ACHN (cell line): Measurements from ENCODE around the gene KLF5.

ENCODE experiments used
- DNase-seq: peaks from one replicate; pipeline ENCODE4 v3.0.0-alpha.2; 2015
- in situ Hi-C: cut with HindIII; loops from 2 replicates; pipeline ENCODE4 v1.10.0; 2017; ENCODE audit warnings: low sequenced_read_pairs, low pct_ligation_motif_present, low pct_unique_long_range_greater_than_20kb

The KLF5 gene

GRCh38 chr13:73057284-73058063 is 1.3 kb upstream of the KLF5 start:
- peak; percentile 10 for DNase-seq
- in situ Hi-C loops = no loop called here

GRCh38 chr13:73058064-73058313 is 816 bp upstream of the KLF5 start:
- in situ Hi-C loops = no loop called here
- no peak for DNase-seq

- no peak for DNase-seq
- in situ Hi-C loops = no loop called here
Observed at GRCh38 chr13:73058432-73058735, 421 bp upstream of the KLF5 start.

GRCh38 chr13:73059460-73060250 is 850 bp downstream of the KLF5 start:
- in situ Hi-C loops = no loop called here
- DNase-seq = peak; percentile 46

- peak; percentile 53 for DNase-seq
- in situ Hi-C loops = no loop called here
Observed at GRCh38 chr13:73060251-73061160, 1.7 kb downstream of the KLF5 start.

- in situ Hi-C loops = no loop called here
- DNase-seq = no peak
Observed at GRCh38 chr13:73061473-73061872, 2.7 kb downstream of the KLF5 start.

GRCh38 chr13:73061876-73062275 is 3.1 kb downstream of the KLF5 start:
- no peak for DNase-seq
- in situ Hi-C loops = no loop called here

- no peak for DNase-seq
- in situ Hi-C loops = no loop called here
Observed at GRCh38 chr13:73062468-73062867, 3.7 kb downstream of the KLF5 start.

GRCh38 chr13:73063166-73063565 is 4.4 kb downstream of the KLF5 start:
- no peak for DNase-seq
- in situ Hi-C loops = no loop called here

- in situ Hi-C loops = no loop called here
- no peak for DNase-seq
Observed at GRCh38 chr13:73065036-73065435, 6.2 kb downstream of the KLF5 start.

GRCh38 chr13:73065665-73066340 is 7.0 kb downstream of the KLF5 start:
- DNase-seq = no peak

GRCh38 chr13:73069206-73069805 is 10.5 kb downstream of the KLF5 start:
- in situ Hi-C loops = no loop called here
- DNase-seq = no peak

More at GRCh38 chr13:73065665-73066340, 7.0 kb downstream of the KLF5 start:
- in situ Hi-C loops = no loop called here

GRCh38 chr13:73070451-73071098 is 11.8 kb downstream of the KLF5 start:
- in situ Hi-C loops = no loop called here
- no peak for DNase-seq

- in situ Hi-C loops = no loop called here
- no peak for DNase-seq
Observed at GRCh38 chr13:73072239-73072900, 13.6 kb downstream of the KLF5 start.

GRCh38 chr13:73073050-73073449 is 14.2 kb downstream of the KLF5 start:
- in situ Hi-C loops = no loop called here
- DNase-seq = no peak

- in situ Hi-C loops = no loop called here
Observed at GRCh38 chr13:73074014-73074413, 15.2 kb downstream of the KLF5 start.

GRCh38 chr13:73074926-73075325 is 16.1 kb downstream of the KLF5 start:
- in situ Hi-C loops = no loop called here

More at GRCh38 chr13:73074014-73074413, 15.2 kb downstream of the KLF5 start:
- peak; percentile 21 for DNase-seq

More at GRCh38 chr13:73074926-73075325, 16.1 kb downstream of the KLF5 start:
- no peak for DNase-seq
